HEK293 (cell line): ENCODE data around the gene SRPK1.

ENCODE experiments used
- CTCF ChIA-PET: fragments of 350-600 bp; formaldehyde crosslinking; extraction: SDS; loops from one replicate; lab custom pipeline; 2021; ENCODE audit warnings: antibody characterized with exemption; lab: Yijun Ruan, JAX
- POLR2A ChIA-PET: fragments of 300-600 bp; formaldehyde crosslinking; extraction: SDS; loops from one replicate; lab custom pipeline; 2020; ENCODE audit warnings: antibody characterized with exemption, inconsistent platforms; lab: Yijun Ruan, JAX
- H3K27ac ChIP-seq: fragments of 200-500 bp; sonication (Bioruptor generic); 2 replicates; pipeline ENCODE4 v1.5.1; 2014; ENCODE audit warnings: low read depth, low read length, control low read depth, inconsistent platforms; ENCODE audit errors: extremely low read depth
- H3K36me3 ChIP-seq, 2 experiments: fragments of 200-500 bp in 1 of 2; sonication (Bioruptor generic) in 1 of 2; 1 replicate in 1 of 2; 2 replicates in 1 of 2; pipeline ENCODE4 v1.5.1; 2014 to 2017; ENCODE audit warnings: inconsistent platforms in 2 of 2, low read length in 2 of 2; ENCODE audit not compliant: control insufficient read depth in 2 of 2, insufficient read depth in 1 of 2
- H3K4me1 ChIP-seq: fragments of 200-500 bp; sonication (Bioruptor generic); 2 replicates; pipeline ENCODE4 v1.5.1; 2014; ENCODE audit warnings: mild to moderate bottlenecking, low read length, inconsistent platforms; ENCODE audit not compliant: control insufficient read depth, insufficient read depth
- H3K4me3 ChIP-seq: 2 replicates; pipeline ENCODE4 v1.5.1; 2011; ENCODE audit warnings: low read depth, mild to moderate bottlenecking, control low read depth, low read length, moderate library complexity
- H3K9me3 ChIP-seq: fragments of 200-500 bp; sonication (Bioruptor generic); 2 replicates; pipeline ENCODE4 v1.5.1; 2014; ENCODE audit warnings: low read depth, low read length, inconsistent platforms; ENCODE audit not compliant: control insufficient read depth, insufficient read depth
- EGR2 ChIP-seq: fragments of 450-650 bp; formaldehyde crosslinking; IDR thresholded peaks from 2 replicates; pipeline ENCODE4 v1.5.1; 2016; ENCODE audit warnings: low read depth, missing biosample characterization, missing genetic modification characterization
- GLIS1 ChIP-seq: fragments of 450-650 bp; formaldehyde crosslinking; IDR thresholded peaks from 2 replicates; pipeline ENCODE4 v1.5.1; 2016; ENCODE audit warnings: missing biosample characterization, missing genetic modification characterization
- GLIS2 ChIP-seq: fragments of 450-650 bp; formaldehyde crosslinking; IDR thresholded peaks from 2 replicates; pipeline ENCODE4 v1.5.1; 2016; ENCODE audit warnings: missing biosample characterization, missing genetic modification characterization
- WT1 ChIP-seq: fragments of 450-650 bp; formaldehyde crosslinking; IDR thresholded peaks from 2 replicates; pipeline ENCODE4 v1.5.1; 2016; ENCODE audit warnings: missing biosample characterization, missing genetic modification characterization
- ZBTB8A ChIP-seq: fragments of 450-650 bp; formaldehyde crosslinking; IDR thresholded peaks from 2 replicates; pipeline ENCODE4 v1.5.1; 2016; ENCODE audit warnings: missing biosample characterization, missing genetic modification characterization
- ZEB2 ChIP-seq: fragments of 450-650 bp; formaldehyde crosslinking; IDR thresholded peaks from 2 replicates; pipeline ENCODE4 v1.5.1; 2016; ENCODE audit warnings: missing biosample characterization, missing genetic modification characterization
- ZIC2 ChIP-seq: fragments of 450-650 bp; formaldehyde crosslinking; IDR thresholded peaks from 2 replicates; pipeline ENCODE4 v1.5.1; 2016; ENCODE audit warnings: missing biosample characterization, missing genetic modification characterization
- ZNF157 ChIP-seq: fragments of 450-650 bp; formaldehyde crosslinking; IDR thresholded peaks from 2 replicates; pipeline ENCODE4 v1.5.1; 2016; ENCODE audit warnings: missing biosample characterization, missing genetic modification characterization
- ZNF24 ChIP-seq: fragments of 450-650 bp; formaldehyde crosslinking; IDR thresholded peaks from 2 replicates; pipeline ENCODE4 v1.5.1; 2016; ENCODE audit warnings: missing biosample characterization, missing genetic modification characterization
- ZNF335 ChIP-seq: fragments of 450-650 bp; formaldehyde crosslinking; conservative IDR thresholded peaks from 2 replicates; pipeline ENCODE4 v1.5.1; 2016; ENCODE audit warnings: missing biosample characterization, missing genetic modification characterization
- ZNF366 ChIP-seq: fragments of 450-650 bp; formaldehyde crosslinking; conservative IDR thresholded peaks from 2 replicates; pipeline ENCODE4 v1.5.1; 2016; ENCODE audit warnings: missing biosample characterization, missing genetic modification characterization
- ZNF548 ChIP-seq: fragments of 450-650 bp; formaldehyde crosslinking; IDR thresholded peaks from 2 replicates; pipeline ENCODE4 v1.5.1; 2016; ENCODE audit warnings: missing biosample characterization, missing genetic modification characterization
- ZNF600 ChIP-seq: fragments of 450-650 bp; formaldehyde crosslinking; IDR thresholded peaks from 2 replicates; pipeline ENCODE4 v1.5.1; 2016; ENCODE audit warnings: missing biosample characterization, missing genetic modification characterization
- ZNF623 ChIP-seq: fragments of 450-650 bp; formaldehyde crosslinking; IDR thresholded peaks from 2 replicates; pipeline ENCODE4 v1.5.1; 2016; ENCODE audit warnings: missing biosample characterization, missing genetic modification characterization
- ZNF660 ChIP-seq: fragments of 450-650 bp; IDR thresholded peaks from 2 replicates; pipeline ENCODE4 v1.5.1; 2018; ENCODE audit warnings: missing biosample characterization, mild to moderate bottlenecking, missing genetic modification characterization
- ZNF792 ChIP-seq: fragments of 450-650 bp; formaldehyde crosslinking; IDR thresholded peaks from 2 replicates; pipeline ENCODE4 v1.5.1; 2016; ENCODE audit warnings: missing biosample characterization, missing genetic modification characterization
- TF ChIP-seq, protein P1 (sequence below): fragments of 450-650 bp; formaldehyde crosslinking; IDR thresholded peaks from 2 replicates; pipeline ENCODE4 v1.5.1; 2016; ENCODE audit warnings: missing biosample characterization, missing genetic modification characterization
- TF ChIP-seq, protein P2 (sequence below): fragments of 450-650 bp; formaldehyde crosslinking; IDR thresholded peaks from 2 replicates; pipeline ENCODE4 v1.5.1; 2016; ENCODE audit warnings: missing biosample characterization, missing genetic modification characterization
- TF ChIP-seq, protein P3 (sequence below): fragments of 450-650 bp; formaldehyde crosslinking; IDR thresholded peaks from 2 replicates; pipeline ENCODE4 v1.5.1; 2016; ENCODE audit warnings: missing biosample characterization, missing genetic modification characterization
- TF ChIP-seq, protein P4 (sequence below): fragments of 450-650 bp; formaldehyde crosslinking; IDR thresholded peaks from 2 replicates; pipeline ENCODE4 v1.5.1; 2016; ENCODE audit warnings: missing biosample characterization, missing genetic modification characterization, borderline replicate concordance
- TF ChIP-seq, protein P5 (sequence below): fragments of 450-650 bp; formaldehyde crosslinking; IDR thresholded peaks from 2 replicates; pipeline ENCODE4 v1.5.1; 2016; ENCODE audit warnings: missing biosample characterization, missing genetic modification characterization

Gene SRPK1

DNA sequence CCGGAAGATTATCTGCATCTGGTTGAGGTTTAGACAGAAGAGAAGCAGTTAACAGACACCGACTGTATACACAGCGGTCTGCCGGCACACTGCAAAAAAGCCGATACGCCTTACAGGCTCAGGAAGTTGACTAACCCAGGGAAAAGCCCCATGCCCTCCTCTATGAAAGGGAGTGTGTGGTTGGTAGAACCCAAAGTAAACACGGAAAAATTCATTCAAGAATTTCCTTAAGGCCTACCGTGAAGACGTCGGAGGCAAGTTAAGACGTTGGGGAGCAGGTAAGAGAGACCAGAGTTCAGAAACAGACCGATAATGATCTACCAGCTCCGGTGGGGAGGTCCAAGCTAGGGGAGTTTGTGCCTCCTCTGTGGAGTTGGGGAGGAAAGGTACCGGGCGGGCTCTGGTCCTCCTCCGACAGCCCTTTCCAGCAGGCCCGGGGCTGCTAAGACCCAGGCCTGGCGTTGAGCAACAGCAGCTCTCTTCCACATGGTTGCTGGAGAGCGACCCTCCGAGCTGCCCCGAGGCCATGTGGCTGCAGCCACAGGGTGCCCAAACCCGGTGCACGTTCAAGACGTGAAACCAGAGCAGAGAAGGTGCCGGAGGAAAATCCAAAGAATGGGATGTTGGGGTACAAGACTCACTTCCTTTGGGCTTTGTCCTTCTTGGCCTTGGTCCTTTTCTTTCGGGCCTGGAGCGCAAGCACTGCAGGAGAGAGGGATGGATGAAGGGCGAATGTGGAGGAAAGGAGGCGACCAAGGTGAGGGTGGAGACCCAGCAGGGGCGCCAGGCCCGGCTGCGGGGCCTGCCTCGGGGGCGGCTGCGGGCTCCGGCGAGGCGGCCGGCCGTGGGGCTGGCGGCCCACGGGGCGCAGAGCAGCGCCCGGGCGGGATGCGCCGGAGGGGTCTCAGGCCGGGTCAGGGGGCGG lies 809 bp downstream of the SRPK1 start:
- H3K4me3 ChIP-seq, result peak overlapping the region; percentile 67
- TF ChIP-seq ZBTB8A (tag by site-specific recombination) (peak; percentile 14; the same call in 1 of the 2 replicates), EGR2 (tag by site-specific recombination) (no peak), ZEB2 (tag by site-specific recombination) (peak; percentile 34; the same call in 1 of the 2 replicates), ZNF600 (peak; percentile 93; the same call in 1 of the 2 replicates), ZIC2 (peak; percentile 56; the same call in 1 of the 2 replicates), ZNF366 (tag by site-specific recombination) (0 out of 2 replicates have a peak, but pooled peaks have one; percentile 8), WT1 (peak; percentile 67), GLIS2 (tag by site-specific recombination) (peak; percentile 60), ZNF24 (tag by site-specific recombination) (no peak), GLIS1 (tag by site-specific recombination) (peak; percentile 41), ZNF335 (tag by site-specific recombination) (peak; percentile 78), ZNF623 (tag by site-specific recombination) (no peak), ZNF792 (peak; percentile 99), ZNF660 (tag by site-specific recombination) (0 out of 2 replicates have a peak, but pooled peaks have one; percentile 7), ZNF157 (tag by site-specific recombination) (no peak), ZNF548 (tag by site-specific recombination) (no peak)
- TF ChIP-seq, protein P1, sequence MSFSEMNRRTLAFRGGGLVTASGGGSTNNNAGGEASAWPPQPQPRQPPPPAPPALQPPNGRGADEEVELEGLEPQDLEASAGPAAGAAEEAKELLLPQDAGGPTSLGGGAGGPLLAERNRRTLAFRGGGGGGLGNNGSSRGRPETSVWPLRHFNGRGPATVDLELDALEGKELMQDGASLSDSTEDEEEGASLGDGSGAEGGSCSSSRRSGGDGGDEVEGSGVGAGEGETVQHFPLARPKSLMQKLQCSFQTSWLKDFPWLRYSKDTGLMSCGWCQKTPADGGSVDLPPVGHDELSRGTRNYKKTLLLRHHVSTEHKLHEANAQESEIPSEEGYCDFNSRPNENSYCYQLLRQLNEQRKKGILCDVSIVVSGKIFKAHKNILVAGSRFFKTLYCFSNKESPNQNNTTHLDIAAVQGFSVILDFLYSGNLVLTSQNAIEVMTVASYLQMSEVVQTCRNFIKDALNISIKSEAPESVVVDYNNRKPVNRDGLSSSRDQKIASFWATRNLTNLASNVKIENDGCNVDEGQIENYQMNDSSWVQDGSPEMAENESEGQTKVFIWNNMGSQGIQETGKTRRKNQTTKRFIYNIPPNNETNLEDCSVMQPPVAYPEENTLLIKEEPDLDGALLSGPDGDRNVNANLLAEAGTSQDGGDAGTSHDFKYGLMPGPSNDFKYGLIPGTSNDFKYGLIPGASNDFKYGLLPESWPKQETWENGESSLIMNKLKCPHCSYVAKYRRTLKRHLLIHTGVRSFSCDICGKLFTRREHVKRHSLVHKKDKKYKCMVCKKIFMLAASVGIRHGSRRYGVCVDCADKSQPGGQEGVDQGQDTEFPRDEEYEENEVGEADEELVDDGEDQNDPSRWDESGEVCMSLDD (tag by site-specific recombination), result 0 out of 2 replicates have a peak, but pooled peaks have one; percentile 28
- TF ChIP-seq, protein P2, sequence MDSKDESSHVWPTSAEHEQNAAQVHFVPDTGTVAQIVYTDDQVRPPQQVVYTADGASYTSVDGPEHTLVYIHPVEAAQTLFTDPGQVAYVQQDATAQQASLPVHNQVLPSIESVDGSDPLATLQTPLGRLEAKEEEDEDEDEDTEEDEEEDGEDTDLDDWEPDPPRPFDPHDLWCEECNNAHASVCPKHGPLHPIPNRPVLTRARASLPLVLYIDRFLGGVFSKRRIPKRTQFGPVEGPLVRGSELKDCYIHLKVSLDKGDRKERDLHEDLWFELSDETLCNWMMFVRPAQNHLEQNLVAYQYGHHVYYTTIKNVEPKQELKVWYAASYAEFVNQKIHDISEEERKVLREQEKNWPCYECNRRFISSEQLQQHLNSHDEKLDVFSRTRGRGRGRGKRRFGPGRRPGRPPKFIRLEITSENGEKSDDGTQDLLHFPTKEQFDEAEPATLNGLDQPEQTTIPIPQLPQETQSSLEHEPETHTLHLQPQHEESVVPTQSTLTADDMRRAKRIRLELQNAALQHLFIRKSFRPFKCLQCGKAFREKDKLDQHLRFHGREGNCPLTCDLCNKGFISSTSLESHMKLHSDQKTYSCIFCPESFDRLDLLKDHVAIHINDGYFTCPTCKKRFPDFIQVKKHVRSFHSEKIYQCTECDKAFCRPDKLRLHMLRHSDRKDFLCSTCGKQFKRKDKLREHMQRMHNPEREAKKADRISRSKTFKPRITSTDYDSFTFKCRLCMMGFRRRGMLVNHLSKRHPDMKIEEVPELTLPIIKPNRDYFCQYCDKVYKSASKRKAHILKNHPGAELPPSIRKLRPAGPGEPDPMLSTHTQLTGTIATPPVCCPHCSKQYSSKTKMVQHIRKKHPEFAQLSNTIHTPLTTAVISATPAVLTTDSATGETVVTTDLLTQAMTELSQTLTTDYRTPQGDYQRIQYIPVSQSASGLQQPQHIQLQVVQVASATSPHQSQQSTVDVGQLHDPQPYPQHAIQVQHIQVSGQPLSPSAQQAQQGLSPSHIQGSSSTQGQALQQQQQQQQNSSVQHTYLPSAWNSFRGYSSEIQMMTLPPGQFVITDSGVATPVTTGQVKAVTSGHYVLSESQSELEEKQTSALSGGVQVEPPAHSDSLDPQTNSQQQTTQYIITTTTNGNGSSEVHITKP (tag by site-specific recombination), result peak; percentile 63
- TF ChIP-seq, protein P3, sequence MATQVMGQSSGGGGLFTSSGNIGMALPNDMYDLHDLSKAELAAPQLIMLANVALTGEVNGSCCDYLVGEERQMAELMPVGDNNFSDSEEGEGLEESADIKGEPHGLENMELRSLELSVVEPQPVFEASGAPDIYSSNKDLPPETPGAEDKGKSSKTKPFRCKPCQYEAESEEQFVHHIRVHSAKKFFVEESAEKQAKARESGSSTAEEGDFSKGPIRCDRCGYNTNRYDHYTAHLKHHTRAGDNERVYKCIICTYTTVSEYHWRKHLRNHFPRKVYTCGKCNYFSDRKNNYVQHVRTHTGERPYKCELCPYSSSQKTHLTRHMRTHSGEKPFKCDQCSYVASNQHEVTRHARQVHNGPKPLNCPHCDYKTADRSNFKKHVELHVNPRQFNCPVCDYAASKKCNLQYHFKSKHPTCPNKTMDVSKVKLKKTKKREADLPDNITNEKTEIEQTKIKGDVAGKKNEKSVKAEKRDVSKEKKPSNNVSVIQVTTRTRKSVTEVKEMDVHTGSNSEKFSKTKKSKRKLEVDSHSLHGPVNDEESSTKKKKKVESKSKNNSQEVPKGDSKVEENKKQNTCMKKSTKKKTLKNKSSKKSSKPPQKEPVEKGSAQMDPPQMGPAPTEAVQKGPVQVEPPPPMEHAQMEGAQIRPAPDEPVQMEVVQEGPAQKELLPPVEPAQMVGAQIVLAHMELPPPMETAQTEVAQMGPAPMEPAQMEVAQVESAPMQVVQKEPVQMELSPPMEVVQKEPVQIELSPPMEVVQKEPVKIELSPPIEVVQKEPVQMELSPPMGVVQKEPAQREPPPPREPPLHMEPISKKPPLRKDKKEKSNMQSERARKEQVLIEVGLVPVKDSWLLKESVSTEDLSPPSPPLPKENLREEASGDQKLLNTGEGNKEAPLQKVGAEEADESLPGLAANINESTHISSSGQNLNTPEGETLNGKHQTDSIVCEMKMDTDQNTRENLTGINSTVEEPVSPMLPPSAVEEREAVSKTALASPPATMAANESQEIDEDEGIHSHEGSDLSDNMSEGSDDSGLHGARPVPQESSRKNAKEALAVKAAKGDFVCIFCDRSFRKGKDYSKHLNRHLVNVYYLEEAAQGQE (tag by site-specific recombination), result peak; percentile 93
- TF ChIP-seq, protein P4, sequence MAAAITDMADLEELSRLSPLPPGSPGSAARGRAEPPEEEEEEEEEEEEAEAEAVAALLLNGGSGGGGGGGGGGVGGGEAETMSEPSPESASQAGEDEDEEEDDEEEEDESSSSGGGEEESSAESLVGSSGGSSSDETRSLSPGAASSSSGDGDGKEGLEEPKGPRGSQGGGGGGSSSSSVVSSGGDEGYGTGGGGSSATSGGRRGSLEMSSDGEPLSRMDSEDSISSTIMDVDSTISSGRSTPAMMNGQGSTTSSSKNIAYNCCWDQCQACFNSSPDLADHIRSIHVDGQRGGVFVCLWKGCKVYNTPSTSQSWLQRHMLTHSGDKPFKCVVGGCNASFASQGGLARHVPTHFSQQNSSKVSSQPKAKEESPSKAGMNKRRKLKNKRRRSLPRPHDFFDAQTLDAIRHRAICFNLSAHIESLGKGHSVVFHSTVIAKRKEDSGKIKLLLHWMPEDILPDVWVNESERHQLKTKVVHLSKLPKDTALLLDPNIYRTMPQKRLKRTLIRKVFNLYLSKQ, result no peak
- TF ChIP-seq, protein P5, sequence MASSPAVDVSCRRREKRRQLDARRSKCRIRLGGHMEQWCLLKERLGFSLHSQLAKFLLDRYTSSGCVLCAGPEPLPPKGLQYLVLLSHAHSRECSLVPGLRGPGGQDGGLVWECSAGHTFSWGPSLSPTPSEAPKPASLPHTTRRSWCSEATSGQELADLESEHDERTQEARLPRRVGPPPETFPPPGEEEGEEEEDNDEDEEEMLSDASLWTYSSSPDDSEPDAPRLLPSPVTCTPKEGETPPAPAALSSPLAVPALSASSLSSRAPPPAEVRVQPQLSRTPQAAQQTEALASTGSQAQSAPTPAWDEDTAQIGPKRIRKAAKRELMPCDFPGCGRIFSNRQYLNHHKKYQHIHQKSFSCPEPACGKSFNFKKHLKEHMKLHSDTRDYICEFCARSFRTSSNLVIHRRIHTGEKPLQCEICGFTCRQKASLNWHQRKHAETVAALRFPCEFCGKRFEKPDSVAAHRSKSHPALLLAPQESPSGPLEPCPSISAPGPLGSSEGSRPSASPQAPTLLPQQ (tag by site-specific recombination), result no peak
- TF ChIP-seq, all 188 proteins: peak for 14
- H3K9me3 ChIP-seq, result no peaks in the 10 kb centered on the region
- ChIA-PET CTCF (interaction anchor here (0.6 to 1.7 kb wide), 2 partner anchors 9 to 175 kb away, joined by 3 to 4 read pairs; no protein-coding TSS in a partner anchor), POLR2A (interaction anchor here (1.0 to 3.3 kb wide), 5 partner anchors 9 to 108 kb away, joined by 3 to 15 read pairs (median 3); partner anchors contain the start of gene MAPK14)
- peaks cover 11% of the 10 kb centered on the region for H3K4me1 ChIP-seq
- peak overlapping the region; percentile 83 for H3K27ac ChIP-seq
- peaks cover 22 to 29% of the 10 kb centered on the region in 2 experiments; a peak in 2 of 3 replicates for H3K36me3 ChIP-seq
